H1 (cell line): ENCODE results near the gene LHFPL6. TPM values are rescaled to one million over a fixed set of nuclear protein-coding genes. Genes with fewer than 3 reads are reported as not detected.

Experiments used
- EGR1 ChIP-seq: IDR thresholded peaks from 2 replicates; pipeline ENCODE4 v1.6.1; 2011; ENCODE audit warnings: low read depth, low read length, borderline replicate concordance
- FOSL1 ChIP-seq: IDR thresholded peaks from 2 replicates; pipeline ENCODE4 v1.6.1; 2011; ENCODE audit warnings: mild to moderate bottlenecking, low read depth, low read length, moderate library complexity; ENCODE audit not compliant: insufficient read depth
- GTF2F1 ChIP-seq: IDR thresholded peaks from 2 replicates; pipeline ENCODE4 v1.6.1; 2012; ENCODE audit warnings: low read depth, low read length, improper control_type of control experiment, borderline replicate concordance
- PHF8 ChIP-seq: fragments of 200-600 bp; sonication (generic); conservative IDR thresholded peaks from 2 replicates; pipeline ENCODE4 v1.7.1; 2012; ENCODE audit warnings: low read depth, mild to moderate bottlenecking, inconsistent platforms, low read length, moderate library complexity
- SAP30 ChIP-seq: fragments of 300-600 bp; sonication (generic); IDR thresholded peaks from 2 replicates; pipeline ENCODE4 v1.7.1; 2012; ENCODE audit warnings: low read length, moderate library complexity, mild to moderate bottlenecking, inconsistent platforms; ENCODE audit not compliant: insufficient read depth, insufficient replicate concordance
- SIX5 ChIP-seq: IDR thresholded peaks from 2 replicates; pipeline ENCODE4 v1.6.1; 2011; ENCODE audit warnings: mild to moderate bottlenecking, low read depth, low read length
- SP4 ChIP-seq: IDR thresholded peaks from 2 replicates; pipeline ENCODE4 v1.6.1; 2012; ENCODE audit warnings: low read length, inconsistent platforms
- polyA plus RNA-seq, 7 experiments: library from polyadenylated mRNA; depleted of rRNA in 3 of 7; stranded (reverse) in 5 of 7; unstranded in 2 of 7; fragments of >200 nt in 5 of 7; fragments of 200-250 nt in 2 of 7; gene quantifications; 1 replicate in 5 of 7; 2 replicates in 1 of 7; 4 replicates in 1 of 7; pipeline versions ENCODE4 v1.2.1 to v1.2.3, GENCODE V29; 2011 to 2013; ENCODE audit warnings: missing spikeins in 2 of 7, mixed read lengths in 2 of 7
- total RNA-seq: library from RNA; stranded (reverse); fragmentation: NEBNext Ultra II Directional; extraction: Animal tissue kit (Norgen Biotek cat#: 25700); gene quantifications from 2 replicates; pipeline ENCODE4 v1.2.1, GENCODE V29; 2021
- TF ChIP-seq, protein P1 (sequence below): IDR thresholded peaks from 2 replicates; pipeline ENCODE4 v1.6.1; 2011; ENCODE audit warnings: low read length, improper control_type of control experiment
- TF ChIP-seq, protein P2 (sequence below), 3 experiments: IDR thresholded peaks; 1 replicate in 2 of 3; 2 replicates in 1 of 3; pipeline versions ENCODE4 v1.5.1 to v1.6.1; 2011; ENCODE audit warnings: low read length in 3 of 3, mild to moderate bottlenecking in 3 of 3, inconsistent platforms in 2 of 3, low read depth in 1 of 3, moderate library complexity in 1 of 3; ENCODE audit not compliant: insufficient read depth in 1 of 3; ENCODE audit errors: control extremely low read depth in 1 of 3

Gene LHFPL6
- total and polyA plus RNA-seq, 2 of the 8 experiments (the other 6 are each of a cell fraction or from before 2014, with no cell fraction given) = 7.6 to 17.0 TPM

DNA sequence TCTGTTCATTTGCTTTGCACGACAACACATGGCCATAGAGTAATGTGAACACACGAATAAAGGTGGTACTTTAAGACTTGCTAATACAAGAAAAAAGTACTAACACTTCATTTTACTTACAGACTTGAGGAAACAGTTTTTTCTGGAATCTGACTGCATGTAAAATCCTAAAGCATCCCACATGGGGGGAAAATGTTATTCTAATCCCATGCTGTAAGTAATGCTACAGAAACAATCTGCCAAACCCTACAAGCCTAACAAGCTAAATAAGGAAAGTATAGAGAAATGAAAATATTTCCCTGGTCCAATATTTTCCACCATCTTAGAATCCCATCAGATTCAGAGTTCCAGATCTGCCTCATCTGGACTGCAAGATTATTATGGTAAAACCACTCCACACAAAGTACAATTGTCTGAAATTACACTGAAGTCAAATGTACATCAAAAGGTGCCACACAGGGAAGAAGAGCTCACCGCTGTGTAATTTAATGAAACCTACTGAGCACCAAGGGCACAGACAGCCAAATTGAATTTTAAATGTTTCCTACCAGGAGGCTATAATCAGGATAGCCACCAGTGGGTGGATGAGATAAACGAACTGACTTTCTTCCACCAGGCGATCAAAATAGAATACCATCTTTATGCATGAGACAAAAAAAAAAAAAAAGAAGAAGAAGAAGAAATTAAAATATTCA, 22.0 kb downstream of the LHFPL6 start (continued):
- TF ChIP-seq, protein P1, sequence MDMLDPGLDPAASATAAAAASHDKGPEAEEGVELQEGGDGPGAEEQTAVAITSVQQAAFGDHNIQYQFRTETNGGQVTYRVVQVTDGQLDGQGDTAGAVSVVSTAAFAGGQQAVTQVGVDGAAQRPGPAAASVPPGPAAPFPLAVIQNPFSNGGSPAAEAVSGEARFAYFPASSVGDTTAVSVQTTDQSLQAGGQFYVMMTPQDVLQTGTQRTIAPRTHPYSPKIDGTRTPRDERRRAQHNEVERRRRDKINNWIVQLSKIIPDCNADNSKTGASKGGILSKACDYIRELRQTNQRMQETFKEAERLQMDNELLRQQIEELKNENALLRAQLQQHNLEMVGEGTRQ = no peak
- TF ChIP-seq PHF8 (no peak), GTF2F1 (no peak), EGR1 (no peak), SIX5 (no peak), SAP30 (no peak), FOSL1 (no peak), SP4 (no peak)
- TF ChIP-seq, protein P2, sequence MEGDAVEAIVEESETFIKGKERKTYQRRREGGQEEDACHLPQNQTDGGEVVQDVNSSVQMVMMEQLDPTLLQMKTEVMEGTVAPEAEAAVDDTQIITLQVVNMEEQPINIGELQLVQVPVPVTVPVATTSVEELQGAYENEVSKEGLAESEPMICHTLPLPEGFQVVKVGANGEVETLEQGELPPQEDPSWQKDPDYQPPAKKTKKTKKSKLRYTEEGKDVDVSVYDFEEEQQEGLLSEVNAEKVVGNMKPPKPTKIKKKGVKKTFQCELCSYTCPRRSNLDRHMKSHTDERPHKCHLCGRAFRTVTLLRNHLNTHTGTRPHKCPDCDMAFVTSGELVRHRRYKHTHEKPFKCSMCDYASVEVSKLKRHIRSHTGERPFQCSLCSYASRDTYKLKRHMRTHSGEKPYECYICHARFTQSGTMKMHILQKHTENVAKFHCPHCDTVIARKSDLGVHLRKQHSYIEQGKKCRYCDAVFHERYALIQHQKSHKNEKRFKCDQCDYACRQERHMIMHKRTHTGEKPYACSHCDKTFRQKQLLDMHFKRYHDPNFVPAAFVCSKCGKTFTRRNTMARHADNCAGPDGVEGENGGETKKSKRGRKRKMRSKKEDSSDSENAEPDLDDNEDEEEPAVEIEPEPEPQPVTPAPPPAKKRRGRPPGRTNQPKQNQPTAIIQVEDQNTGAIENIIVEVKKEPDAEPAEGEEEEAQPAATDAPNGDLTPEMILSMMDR (IDR thresholded peaks at IDR 0.05; ENCODE audit: control extremely low read depth in 1 of 3, insufficient read depth in 1 of 3, low read depth in 1 of 3, low read length in 3 of 3) = no peak
